Thyroid gland (tissue), 4 donors: ENCODE data around the gene HSDL1. TPM values are rescaled to one million over a fixed set of nuclear protein-coding genes. Genes with fewer than 3 reads are reported as not detected.
A peak's percentile ranks its signal among the peaks of the same experiment; 100 is the strongest.

Source experiments
- DNase-seq, 2 donors: peaks; one replicate each; pipeline ENCODE4 v3.0.0-alpha.2; 2019
- H3K27ac ChIP-seq, 3 donors: fragments of 200-600 bp; sonication (generic); 1 replicate in 2 of 3; 2 replicates in 1 of 3; pipeline ENCODE4 v1.5.1; 2016 to 2019; ENCODE audit warnings: mild to moderate bottlenecking in 1 of 3, moderate library complexity in 1 of 3
- H3K27me3 ChIP-seq: fragments of 200-600 bp; sonication (generic); one replicate; pipeline ENCODE4 v1.5.1; 2019
- H3K36me3 ChIP-seq, 2 donors: fragments of 200-600 bp; sonication (generic); one replicate each; pipeline ENCODE4 v1.5.1; 2016 to 2019
- H3K4me1 ChIP-seq, 2 donors: fragments of 200-600 bp; sonication (generic); one replicate each; pipeline ENCODE4 v1.5.1; 2017 to 2019
- H3K4me3 ChIP-seq, 3 donors: fragments of 200-600 bp; sonication (generic); replicated peaks in 1 of 3; 1 replicate in 2 of 3; 2 replicates in 1 of 3; pipeline ENCODE4 v1.5.1; 2016; ENCODE audit warnings: mild to moderate bottlenecking in 1 of 3
- H3K9me3 ChIP-seq: fragments of 200-600 bp; sonication (generic); one replicate; pipeline ENCODE4 v1.5.1; 2017
- CTCF ChIP-seq, 6 experiments: fragments of 200-600 bp in 3 of 6; fragments of 450-650 bp in 3 of 6; sonication (generic) in 3 of 6; IDR thresholded peaks; one replicate each; pipeline ENCODE4 v1.5.1; 2016 to 2019; ENCODE audit warnings: antibody characterized with exemption in 6 of 6, mild to moderate bottlenecking in 2 of 6, inconsistent platforms in 1 of 6, moderate library complexity in 1 of 6
- POLR2A ChIP-seq, 2 donors: fragments of 450-650 bp; IDR thresholded peaks; one replicate each; pipeline ENCODE4 v1.6.1; 2017; ENCODE audit warnings: antibody characterized with exemption in 2 of 2, mild to moderate bottlenecking in 2 of 2, moderate library complexity in 1 of 2
- WGBS, 2 donors: methylation state at CpG; one replicate each; pipeline ENCODE4 v1.1.5; 2017; 5-methylcytosine and 5-hydroxymethylcytosine counted together
- intact Hi-C: fragments of 100-400 bp; cut with DNase I; formaldehyde crosslinking; loops from one replicate; pipeline ENCODE4 v1.15.1; 2023
- total RNA-seq, 4 donors: library from RNA; depleted of rRNA; stranded (reverse); fragments of >200 nt; gene quantifications; one replicate each; pipeline ENCODE4 v1.2.3, GENCODE V29; 2016

Gene HSDL1
- total RNA-seq, 4 donors from 2014 or later = 37.2 to 82.9 (median 59.5) TPM

GRCh38 chr16:84095466-84095865, 49.5 kb downstream of the HSDL1 start:
- H3K4me3 ChIP-seq = no peak overlapping the region
- intact Hi-C loops = no loop called here
- peak overlapping the region in 1 of 3 donors; percentile 60 for H3K27ac ChIP-seq
- no peaks in the 10 kb centered on the region for H3K27me3 ChIP-seq
- peaks cover 0 to 8% of the 10 kb centered on the region in 2 donors for H3K4me1 ChIP-seq
- WGBS, 2 donors = 92 to 93% methylated on average over 12 to 14 of the region's 14 CpGs
- peaks cover 42 to 50% of the 10 kb centered on the region in 2 donors for H3K36me3 ChIP-seq
- DNase-seq = no peak
- H3K9me3 ChIP-seq = no peaks in the 10 kb centered on the region
- TF ChIP-seq POLR2A (IDR thresholded peaks at IDR 0.05) = no peak
- no peak for TF ChIP-seq CTCF (IDR thresholded peaks at IDR 0.05)

- TF ChIP-seq POLR2A (IDR thresholded peaks at IDR 0.05) (no peak), CTCF (IDR thresholded peaks at IDR 0.05) (no peak)
- no peak overlapping the region for H3K27ac ChIP-seq
- peaks cover 55 to 65% of the 10 kb centered on the region in 2 donors for H3K36me3 ChIP-seq
- no peaks in the 10 kb centered on the region for H3K9me3 ChIP-seq
- WGBS, 2 donors = 95 to 98% methylated on average over 4 of the region's 4 CpGs
- intact Hi-C loops = no loop called here
- H3K4me3 ChIP-seq = no peak overlapping the region
- H3K4me1 ChIP-seq = peaks cover 0 to 8% of the 10 kb centered on the region in 2 donors
- H3K27me3 ChIP-seq = no peaks in the 10 kb centered on the region
- no peak for DNase-seq
These were observed 51.1 kb downstream of the HSDL1 start for GRCh38 chr16:84093879-84094270.

GRCh38 chr16:84093120-84093878, 51.7 kb downstream of the HSDL1 start:
- H3K27ac ChIP-seq = no peak overlapping the region
- H3K27me3 ChIP-seq = no peaks in the 10 kb centered on the region
- 92 to 93% methylated on average over 16 of the region's 16 CpGs for WGBS, 2 donors
- no peak overlapping the region for H3K4me3 ChIP-seq
- TF ChIP-seq POLR2A (IDR thresholded peaks at IDR 0.05) (no peak), CTCF (IDR thresholded peaks at IDR 0.05) (no peak)
- DNase-seq = no peak
- H3K9me3 ChIP-seq = no peaks in the 10 kb centered on the region
- H3K36me3 ChIP-seq = peaks cover 61 to 71% of the 10 kb centered on the region in 2 donors
- intact Hi-C loops = no loop called here
- peaks cover 0 to 8% of the 10 kb centered on the region in 2 donors for H3K4me1 ChIP-seq

GRCh38 chr16:84091460-84091859, 53.5 kb downstream of the HSDL1 start:
- Histone ChIP-seq H3K36me3 (peaks cover 68 to 80% of the 10 kb centered on the region in 2 donors), H3K27me3 (no peaks in the 10 kb centered on the region), H3K9me3 (no peaks in the 10 kb centered on the region), H3K27ac (no peak overlapping the region), H3K4me1 (peaks cover 0 to 4% of the 10 kb centered on the region in 2 donors), H3K4me3 (no peak overlapping the region)
- TF ChIP-seq POLR2A (IDR thresholded peaks at IDR 0.05) (no peak), CTCF (IDR thresholded peaks at IDR 0.05) (no peak)
- 95 to 96% methylated on average over 10 of the region's 10 CpGs for WGBS, 2 donors
- no peak for DNase-seq
- intact Hi-C loops = no loop called here

GRCh38 chr16:84090211-84090610, 54.8 kb downstream of the HSDL1 start:
- H3K9me3 ChIP-seq = no peaks in the 10 kb centered on the region
- H3K4me1 ChIP-seq = no peaks in the 10 kb centered on the region
- no peak for DNase-seq
- no peak overlapping the region for H3K27ac ChIP-seq
- 93 to 95% methylated on average over 9 of the region's 9 CpGs for WGBS, 2 donors
- TF ChIP-seq POLR2A (IDR thresholded peaks at IDR 0.05) = no peak
- intact Hi-C loops = no loop called here
- no peak overlapping the region for H3K4me3 ChIP-seq
- H3K27me3 ChIP-seq = no peaks in the 10 kb centered on the region
- H3K36me3 ChIP-seq = peaks cover 69 to 81% of the 10 kb centered on the region in 2 donors
